ENCODE data around the gene CYP4A22. TPM values are rescaled to one million over a fixed set of nuclear protein-coding genes. Genes with fewer than 3 reads are reported as not detected.
"Not testable (repeated sequence)": the region's sequence is repeated elsewhere in the genome, so short reads cannot be mapped to it uniquely, and the experiment has no call there.

Gene CYP4A22
- total RNA-seq, 1 experiment from 2014 or later, result not detected

GRCh38 chr1:47156457-47156856, 19.2 kb downstream of the CYP4A22 start:
- H4K91ac ChIP-seq (ENCODE audit: insufficient read length, low read depth, low read length); DNase-seq; H3K27me3 Mint-ChIP-seq (ENCODE audit: low read depth); H4K8ac ChIP-seq (replicated peaks; ENCODE audit: insufficient read length, low read depth, low read length); H2BK12ac ChIP-seq (ENCODE audit: insufficient read length, low read depth, low read length); H3K23me2 ChIP-seq (ENCODE audit: insufficient read length, low read depth, low read length, poor library complexity, severe bottlenecking); H3K9ac ChIP-seq (ENCODE audit: extremely low read depth, insufficient read length, low read length); H3K18ac ChIP-seq (ENCODE audit: insufficient read length, low read depth, low read length); H3K4me1 ChIP-seq (ENCODE audit: insufficient read depth, low read length); H2BK15ac ChIP-seq (ENCODE audit: low read depth, low read length); H3K9me3 Mint-ChIP-seq; H3K27me3 ChIP-seq (ENCODE audit: insufficient read depth, low read length); H3K9me3 ChIP-seq (ENCODE audit: control insufficient read depth, low read depth, low read length); H3K23ac ChIP-seq (ENCODE audit: insufficient read length, low read depth, low read length); H2BK120ac ChIP-seq (ENCODE audit: low read depth, low read length, poor library complexity, severe bottlenecking); H3K79me2 ChIP-seq (ENCODE audit: insufficient read depth, low read length); H3K36me3 Mint-ChIP-seq (ENCODE audit: insufficient read depth in 1 of 3, low read depth in 3 of 3); H2BK5ac ChIP-seq (ENCODE audit: insufficient read length, low read length); H3K14ac ChIP-seq (ENCODE audit: insufficient read depth, low read length); H2BK20ac ChIP-seq (ENCODE audit: low read depth, low read length, poor library complexity, severe bottlenecking); H2AFZ ChIP-seq (ENCODE audit: low read length); H3T11ph ChIP-seq (ENCODE audit: low read length); H3K79me1 ChIP-seq (ENCODE audit: insufficient read depth, low read depth, low read length, poor library complexity, severe bottlenecking); H3K27ac ChIP-seq (ENCODE audit: insufficient read length, low read depth, low read length); H4K5ac ChIP-seq (ENCODE audit: insufficient read length, low read depth, low read length); H3K4me1 Mint-ChIP-seq; H3K4ac ChIP-seq (ENCODE audit: low read depth, low read length); H2AK5ac ChIP-seq (ENCODE audit: insufficient read length, low read length); H4K20me1 ChIP-seq (ENCODE audit: control insufficient read depth, insufficient read depth, insufficient read length); H3K27ac Mint-ChIP-seq; H3K4me2 ChIP-seq (ENCODE audit: insufficient read depth, insufficient read length, low read length); H3K56ac ChIP-seq (ENCODE audit: insufficient read length, low read depth, low read length); H3K4me3 Mint-ChIP-seq: not testable (repeated sequence)

- not testable (repeated sequence) for H3K18ac ChIP-seq (ENCODE audit: insufficient read length, low read depth, low read length); H2BK12ac ChIP-seq (ENCODE audit: insufficient read length, low read depth, low read length); H3K4me3 Mint-ChIP-seq; H3K9ac ChIP-seq (ENCODE audit: extremely low read depth, insufficient read length, low read length); H3T11ph ChIP-seq (ENCODE audit: low read length); H2BK15ac ChIP-seq (ENCODE audit: low read depth, low read length); H3K79me1 ChIP-seq (ENCODE audit: insufficient read depth, low read depth, low read length, poor library complexity, severe bottlenecking); H3K27ac ChIP-seq (ENCODE audit: insufficient read length, low read depth, low read length); H4K20me1 ChIP-seq (ENCODE audit: control insufficient read depth, insufficient read depth, insufficient read length); H3K36me3 Mint-ChIP-seq (ENCODE audit: insufficient read depth in 1 of 3, low read depth in 3 of 3); H2BK120ac ChIP-seq (ENCODE audit: low read depth, low read length, poor library complexity, severe bottlenecking); H2BK20ac ChIP-seq (ENCODE audit: low read depth, low read length, poor library complexity, severe bottlenecking); DNase-seq; H3K4me2 ChIP-seq (ENCODE audit: insufficient read depth, insufficient read length, low read length); H3K4me1 Mint-ChIP-seq; H3K56ac ChIP-seq (ENCODE audit: insufficient read length, low read depth, low read length); H4K8ac ChIP-seq (replicated peaks; ENCODE audit: insufficient read length, low read depth, low read length); H3K4ac ChIP-seq (ENCODE audit: low read depth, low read length); H4K5ac ChIP-seq (ENCODE audit: insufficient read length, low read depth, low read length); H3K9me3 Mint-ChIP-seq; H3K9me3 ChIP-seq (ENCODE audit: control insufficient read depth, low read depth, low read length); H2BK5ac ChIP-seq (ENCODE audit: insufficient read length, low read length); H3K4me1 ChIP-seq (ENCODE audit: insufficient read depth, low read length); H3K14ac ChIP-seq (ENCODE audit: insufficient read depth, low read length); H3K23ac ChIP-seq (ENCODE audit: insufficient read length, low read depth, low read length); H3K79me2 ChIP-seq (ENCODE audit: insufficient read depth, low read length); H3K23me2 ChIP-seq (ENCODE audit: insufficient read length, low read depth, low read length, poor library complexity, severe bottlenecking); H2AK5ac ChIP-seq (ENCODE audit: insufficient read length, low read length); H3K27ac Mint-ChIP-seq; H2AFZ ChIP-seq (ENCODE audit: low read length); H4K91ac ChIP-seq (ENCODE audit: insufficient read length, low read depth, low read length); H3K27me3 ChIP-seq (ENCODE audit: insufficient read depth, low read length)
- H3K27me3 Mint-ChIP-seq (ENCODE audit: low read depth), result peaks cover 13% of the 10 kb centered on the region
- WGBS (ENCODE audit: extremely low coverage, insufficient read length, low lambda C conversion rate), result no CpG with 5 or more reads among the region's 3 CpGs
Measured at GRCh38 chr1:47157957-47158356, 20.7 kb downstream of the CYP4A22 start.
